GM21576 (cell line): ENCODE data around the gene MTM1.

Experiments
- ATAC-seq: cut with Tn5 transposase; IDR thresholded peaks from one replicate; pipeline ENCODE4 v1.9.1; 2021; ENCODE audit warnings: mild to moderate bottlenecking, moderate library complexity; ENCODE audit not compliant: unreplicated experiment

The MTM1 gene

GRCh38 chrX:150568320-150569154 lies at the start of gene MTM1:
Gene MTM1 (plus strand): TSS chrX:150568621. CDS start chrX:150592615, 23,994 bp downstream.
- ATAC-seq: peak; percentile 93

GRCh38 chrX:150522494-150522893 lies 45.9 kb upstream of the MTM1 start:
- no peak for ATAC-seq

- no peak for ATAC-seq
Observed at GRCh38 chrX:150525061-150525919, 43.1 kb upstream of the MTM1 start.

- ATAC-seq: no peak
Observed at GRCh38 chrX:150526692-150527091, 41.7 kb upstream of the MTM1 start.

- no peak for ATAC-seq
Observed at GRCh38 chrX:150527108-150527507, 41.3 kb upstream of the MTM1 start.

GRCh38 chrX:150529587-150529986 lies 38.8 kb upstream of the MTM1 start:
- ATAC-seq: no peak

- no peak for ATAC-seq
Observed at GRCh38 chrX:150530821-150531220, 37.6 kb upstream of the MTM1 start.

GRCh38 chrX:150531467-150531866 lies 37.0 kb upstream of the MTM1 start:
- ATAC-seq: no peak

- ATAC-seq: no peak
Observed at GRCh38 chrX:150533863-150534262, 34.6 kb upstream of the MTM1 start.

- no peak for ATAC-seq
Observed at GRCh38 chrX:150536455-150537116, 31.8 kb upstream of the MTM1 start.

GRCh38 chrX:150537851-150538250 lies 30.6 kb upstream of the MTM1 start:
- ATAC-seq: no peak

GRCh38 chrX:150540965-150541364 lies 27.5 kb upstream of the MTM1 start:
- no peak for ATAC-seq

- peak; percentile 22 for ATAC-seq
Observed at GRCh38 chrX:150542846-150543229, 25.6 kb upstream of the MTM1 start.

GRCh38 chrX:150543230-150544155 lies 24.9 kb upstream of the MTM1 start:
- ATAC-seq: peak; percentile 34

GRCh38 chrX:150544222-150544787 lies 24.1 kb upstream of the MTM1 start:
- ATAC-seq: no peak

- no peak for ATAC-seq
Observed at GRCh38 chrX:150544835-150545770, 23.3 kb upstream of the MTM1 start.

- no peak for ATAC-seq
Observed at GRCh38 chrX:150546711-150547153, 21.7 kb upstream of the MTM1 start.

- peak; percentile 49 for ATAC-seq
Observed at GRCh38 chrX:150547375-150548115, 20.9 kb upstream of the MTM1 start.
